K562 (cell line): ENCODE measurements around the gene SRCAP. TPM values are rescaled to one million over a fixed set of nuclear protein-coding genes. Genes with fewer than 3 reads are reported as not detected.
A peak's percentile ranks its signal among the peaks of the same experiment; 100 is the strongest.

Experiments
- DMBX1 ChIP-seq: fragments of 250-450 bp; sonication (Bioruptor Pico); IDR thresholded peaks from 2 replicates; pipeline ENCODE4 v1.8.0; 2022; ENCODE audit warnings: inconsistent platforms, mild to moderate bottlenecking, moderate library complexity, borderline replicate concordance
- ID3 ChIP-seq, 2 experiments: fragments of 250-450 bp in 1 of 2; fragments of 450-650 bp in 1 of 2; sonication (Bioruptor Pico) in 1 of 2; IDR thresholded peaks; 2 replicates each; pipeline versions ENCODE4 v1.6.1 to v1.8.0; 2016 to 2021; ENCODE audit warnings: mild to moderate bottlenecking in 2 of 2, moderate library complexity in 2 of 2, missing compliant biosample characterization in 1 of 2, missing genetic modification characterization in 1 of 2
- NFIC ChIP-seq: fragments of 450-650 bp; IDR thresholded peaks from 2 replicates; pipeline ENCODE4 v1.6.1; 2017; ENCODE audit warnings: mild to moderate bottlenecking, inconsistent platforms
- NR2C1 ChIP-seq, 2 experiments: fragments of 450-650 bp; IDR thresholded peaks; 2 replicates each; pipeline ENCODE4 v1.6.1; 2017; ENCODE audit warnings: mild to moderate bottlenecking in 2 of 2, antibody characterized with exemption in 1 of 2, inconsistent platforms in 1 of 2, missing compliant biosample characterization in 1 of 2, missing genetic modification characterization in 1 of 2
- POLR2AphosphoS5 ChIP-seq: IDR thresholded peaks from 2 replicates; pipeline ENCODE4 v1.6.1; 2011; ENCODE audit warnings: mild to moderate bottlenecking, low read depth, low read length, moderate library complexity; ENCODE audit not compliant: control insufficient read depth, insufficient read depth
- PRDM10 ChIP-seq: fragments of 450-650 bp; IDR thresholded peaks from 2 replicates; pipeline ENCODE4 v1.6.1; 2018; ENCODE audit not compliant: partially characterized antibody
- RFX7 ChIP-seq: fragments of 250-450 bp; sonication (Bioruptor Pico); IDR thresholded peaks from 2 replicates; pipeline ENCODE4 v1.5.1; 2021; ENCODE audit warnings: mild to moderate bottlenecking
- SP2 ChIP-seq: IDR thresholded peaks from 2 replicates; pipeline ENCODE4 v1.6.1; 2011; ENCODE audit warnings: mild to moderate bottlenecking, low read depth, low read length, moderate library complexity; ENCODE audit not compliant: poor library complexity, severe bottlenecking; ENCODE audit errors: extremely low read depth
- XRCC5 ChIP-seq: fragments of 200-400 bp; formaldehyde crosslinking; IDR thresholded peaks from 2 replicates; pipeline ENCODE4 v1.6.1; 2017; ENCODE audit warnings: low read depth, mild to moderate bottlenecking, low read length
- polyA plus RNA-seq, 8 experiments: library from polyadenylated mRNA; depleted of rRNA in 4 of 8; stranded (reverse) in 5 of 8; unstranded in 3 of 8; fragments of >200 nt; fragmentation: Nextera tagmentation in 2 of 8; fragmentation: Illumina TruSeq in 1 of 8; extraction: Ambion mirVana in 2 of 8; extraction: Trizol in 1 of 8; gene quantifications; 2 replicates each; pipeline versions ENCODE4 v1.2.1 to v1.2.3, GENCODE V29; 2011 to 2014; ENCODE audit warnings: inconsistent platforms in 1 of 8, missing spikeins in 1 of 8
- total RNA-seq, 7 experiments: library from RNA; depleted of rRNA in 6 of 7; stranded (reverse); fragments of >200 nt in 6 of 7; fragmentation: Illumina TruSeq in 2 of 7; extraction: Trizol in 2 of 7; gene quantifications; 2 replicates each; pipeline versions ENCODE4 v1.2.1 to v1.2.3, GENCODE V29; 2011 to 2021; ENCODE audit warnings: low replicate concordance in 1 of 7
- TF ChIP-seq, protein P1 (sequence below), 2 experiments: fragments of 450-650 bp; IDR thresholded peaks; 2 replicates each; pipeline ENCODE4 v1.6.1; 2018; ENCODE audit warnings: mild to moderate bottlenecking in 2 of 2, low read depth in 1 of 2; ENCODE audit not compliant: partially characterized antibody in 2 of 2
- TF ChIP-seq, protein P2 (sequence below): sonication (generic); formaldehyde crosslinking; IDR thresholded peaks from 2 replicates; pipeline ENCODE4 v1.8.0; 2022; ENCODE audit warnings: mild to moderate bottlenecking, missing genetic modification reagents

Gene SRCAP
- total and polyA plus RNA-seq, 9 of the 15 experiments (the other 6 are each of a cell fraction or from before 2014, with no cell fraction given) = 0.21 to 62.6 (median 5.8) TPM

- TF ChIP-seq, protein P1, sequence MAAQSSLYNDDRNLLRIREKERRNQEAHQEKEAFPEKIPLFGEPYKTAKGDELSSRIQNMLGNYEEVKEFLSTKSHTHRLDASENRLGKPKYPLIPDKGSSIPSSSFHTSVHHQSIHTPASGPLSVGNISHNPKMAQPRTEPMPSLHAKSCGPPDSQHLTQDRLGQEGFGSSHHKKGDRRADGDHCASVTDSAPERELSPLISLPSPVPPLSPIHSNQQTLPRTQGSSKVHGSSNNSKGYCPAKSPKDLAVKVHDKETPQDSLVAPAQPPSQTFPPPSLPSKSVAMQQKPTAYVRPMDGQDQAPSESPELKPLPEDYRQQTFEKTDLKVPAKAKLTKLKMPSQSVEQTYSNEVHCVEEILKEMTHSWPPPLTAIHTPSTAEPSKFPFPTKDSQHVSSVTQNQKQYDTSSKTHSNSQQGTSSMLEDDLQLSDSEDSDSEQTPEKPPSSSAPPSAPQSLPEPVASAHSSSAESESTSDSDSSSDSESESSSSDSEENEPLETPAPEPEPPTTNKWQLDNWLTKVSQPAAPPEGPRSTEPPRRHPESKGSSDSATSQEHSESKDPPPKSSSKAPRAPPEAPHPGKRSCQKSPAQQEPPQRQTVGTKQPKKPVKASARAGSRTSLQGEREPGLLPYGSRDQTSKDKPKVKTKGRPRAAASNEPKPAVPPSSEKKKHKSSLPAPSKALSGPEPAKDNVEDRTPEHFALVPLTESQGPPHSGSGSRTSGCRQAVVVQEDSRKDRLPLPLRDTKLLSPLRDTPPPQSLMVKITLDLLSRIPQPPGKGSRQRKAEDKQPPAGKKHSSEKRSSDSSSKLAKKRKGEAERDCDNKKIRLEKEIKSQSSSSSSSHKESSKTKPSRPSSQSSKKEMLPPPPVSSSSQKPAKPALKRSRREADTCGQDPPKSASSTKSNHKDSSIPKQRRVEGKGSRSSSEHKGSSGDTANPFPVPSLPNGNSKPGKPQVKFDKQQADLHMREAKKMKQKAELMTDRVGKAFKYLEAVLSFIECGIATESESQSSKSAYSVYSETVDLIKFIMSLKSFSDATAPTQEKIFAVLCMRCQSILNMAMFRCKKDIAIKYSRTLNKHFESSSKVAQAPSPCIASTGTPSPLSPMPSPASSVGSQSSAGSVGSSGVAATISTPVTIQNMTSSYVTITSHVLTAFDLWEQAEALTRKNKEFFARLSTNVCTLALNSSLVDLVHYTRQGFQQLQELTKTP (IDR thresholded peaks at IDR 0.05; ENCODE audit: low read depth in 1 of 2, partially characterized antibody in 2 of 2) = peak in 1 of 2 experiments; percentile 59
- TF ChIP-seq ID3 (CRISPR knock-in tag; IDR thresholded peaks at IDR 0.05) = no peak
- 0 out of 2 replicates have a peak, but pooled peaks have one; percentile 59 for TF ChIP-seq ID3 (tag; IDR thresholded peaks at IDR 0.05)
- TF ChIP-seq RFX7 (CRISPR knock-in tag) = no peak
- TF ChIP-seq POLR2AphosphoS5 = peak; percentile 42; the same call in 1 of the 2 replicates
- TF ChIP-seq NFIC = peak; percentile 10
- TF ChIP-seq NR2C1 (IDR thresholded peaks at IDR 0.05) = peak; percentile 86
- TF ChIP-seq NR2C1 (tag; IDR thresholded peaks at IDR 0.05) = peak; percentile 92
- peak; percentile 95 for TF ChIP-seq PRDM10
- peak; percentile 85 for TF ChIP-seq SP2
- TF ChIP-seq DMBX1 (CRISPR knock-in tag) = no peak
- peak; percentile 94 for TF ChIP-seq XRCC5
- TF ChIP-seq, protein P2, sequence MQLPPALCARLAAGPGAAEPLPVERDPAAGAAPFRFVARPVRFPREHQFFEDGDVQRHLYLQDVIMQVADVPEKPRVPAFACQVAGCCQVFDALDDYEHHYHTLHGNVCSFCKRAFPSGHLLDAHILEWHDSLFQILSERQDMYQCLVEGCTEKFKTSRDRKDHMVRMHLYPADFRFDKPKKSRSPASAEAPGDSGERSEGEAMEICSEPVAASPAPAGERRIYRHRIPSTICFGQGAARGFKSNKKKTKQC (CRISPR knock-in tag) = peak; percentile 78; the same call in 1 of the 2 replicates
- TF ChIP-seq, all 486 proteins: peak for 97
These were observed 88.1 kb downstream of the SRCAP start, which contains the start of gene ZNF629 (continued) for GRCh38 chr16:30786936-30787612.
